Type B pancreatic cell (in vitro differentiated cells): ENCODE data around the gene SCP2. TPM values are rescaled to one million over a fixed set of nuclear protein-coding genes. Genes with fewer than 3 reads are reported as not detected.

Experiments
- DNase-seq: peaks from one replicate; pipeline ENCODE4 v3.0.0; 2021; ENCODE audit warnings: mixed read lengths; ENCODE audit not compliant: unreplicated experiment; ENCODE audit errors: extremely low spot score
- H3K27ac Mint-ChIP-seq: 2 replicates; pipeline ENCODE4 v1.8.0; 2021; ENCODE audit warnings: mild to moderate bottlenecking, mixed read lengths
- H3K27me3 Mint-ChIP-seq: 2 replicates; pipeline ENCODE4 v1.8.0; 2021; ENCODE audit warnings: mixed read lengths
- H3K36me3 Mint-ChIP-seq: 2 replicates; pipeline ENCODE4 v1.8.0; 2021; ENCODE audit warnings: mixed read lengths
- H3K4me1 Mint-ChIP-seq: one replicate; pipeline ENCODE4 v1.8.0; 2021; ENCODE audit warnings: mixed read lengths; ENCODE audit not compliant: unreplicated experiment
- H3K4me3 Mint-ChIP-seq: 2 replicates; pipeline ENCODE4 v1.8.0; 2021; ENCODE audit warnings: mild to moderate bottlenecking, mixed read lengths
- H3K9me3 Mint-ChIP-seq: 2 replicates; pipeline ENCODE4 v1.8.0; 2021; ENCODE audit warnings: mixed read lengths
- total RNA-seq: library from RNA; stranded (reverse); gene quantifications from 2 replicates; pipeline ENCODE4 v1.2.1, GENCODE V29; 2021; ENCODE audit warnings: low replicate concordance
- TF ChIP-seq, protein P1 (sequence below): fragments of 200-600 bp; sonication (generic); conservative IDR thresholded peaks from 2 replicates; pipeline ENCODE4 v1.5.0; 2021; ENCODE audit warnings: antibody characterized with exemption, mild to moderate bottlenecking

Gene SCP2
- total RNA-seq, 1 donor from 2014 or later: 108 TPM

DNA sequence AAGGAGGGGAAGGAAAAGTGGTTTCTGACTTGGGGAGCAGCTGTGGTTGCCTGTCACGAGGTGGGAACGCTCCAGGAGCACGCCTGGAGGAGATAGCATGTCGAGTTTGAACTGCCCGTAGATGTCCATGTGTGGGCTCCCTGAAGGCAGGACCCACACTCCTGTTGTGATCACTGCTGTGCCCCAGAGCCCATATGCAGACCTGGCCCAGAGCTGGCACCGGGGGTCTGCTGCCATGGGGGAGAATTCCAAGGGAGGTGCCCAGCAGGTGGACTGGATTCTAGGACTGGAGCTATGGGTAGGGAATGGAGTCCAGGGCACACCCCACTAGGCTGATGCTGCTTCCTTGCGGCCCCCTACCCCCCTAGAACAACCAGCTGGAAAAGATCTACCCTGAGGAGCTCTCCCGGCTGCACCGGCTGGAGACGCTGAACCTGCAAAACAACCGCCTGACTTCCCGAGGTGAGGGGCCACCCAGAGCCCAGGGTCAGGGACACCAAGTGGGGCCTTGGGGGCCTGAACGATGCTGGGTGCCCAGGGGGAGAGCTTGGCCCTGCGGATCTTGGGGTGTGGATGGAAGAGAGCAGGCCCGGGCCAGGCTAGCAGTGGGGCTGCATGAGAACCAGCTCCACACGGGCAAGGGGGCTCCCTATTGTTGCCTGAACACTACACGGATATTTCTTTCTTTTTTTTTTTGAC, 144.2 kb downstream of the SCP2 start:
- no peak overlapping the region for H3K27ac Mint-ChIP-seq
- H3K9me3 Mint-ChIP-seq: no peaks in the 10 kb centered on the region
- DNase-seq: peak; percentile 64
- H3K4me3 Mint-ChIP-seq: no peak overlapping the region
- H3K36me3 Mint-ChIP-seq: no peaks in the 10 kb centered on the region
- TF ChIP-seq, protein P1, sequence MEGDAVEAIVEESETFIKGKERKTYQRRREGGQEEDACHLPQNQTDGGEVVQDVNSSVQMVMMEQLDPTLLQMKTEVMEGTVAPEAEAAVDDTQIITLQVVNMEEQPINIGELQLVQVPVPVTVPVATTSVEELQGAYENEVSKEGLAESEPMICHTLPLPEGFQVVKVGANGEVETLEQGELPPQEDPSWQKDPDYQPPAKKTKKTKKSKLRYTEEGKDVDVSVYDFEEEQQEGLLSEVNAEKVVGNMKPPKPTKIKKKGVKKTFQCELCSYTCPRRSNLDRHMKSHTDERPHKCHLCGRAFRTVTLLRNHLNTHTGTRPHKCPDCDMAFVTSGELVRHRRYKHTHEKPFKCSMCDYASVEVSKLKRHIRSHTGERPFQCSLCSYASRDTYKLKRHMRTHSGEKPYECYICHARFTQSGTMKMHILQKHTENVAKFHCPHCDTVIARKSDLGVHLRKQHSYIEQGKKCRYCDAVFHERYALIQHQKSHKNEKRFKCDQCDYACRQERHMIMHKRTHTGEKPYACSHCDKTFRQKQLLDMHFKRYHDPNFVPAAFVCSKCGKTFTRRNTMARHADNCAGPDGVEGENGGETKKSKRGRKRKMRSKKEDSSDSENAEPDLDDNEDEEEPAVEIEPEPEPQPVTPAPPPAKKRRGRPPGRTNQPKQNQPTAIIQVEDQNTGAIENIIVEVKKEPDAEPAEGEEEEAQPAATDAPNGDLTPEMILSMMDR: no peak
- no peaks in the 10 kb centered on the region for H3K4me1 Mint-ChIP-seq
- no peaks in the 10 kb centered on the region for H3K27me3 Mint-ChIP-seq

GRCh38 chr1:53071915-53072314, 144.8 kb downstream of the SCP2 start:
- Mint-ChIP-seq H3K27me3 (no peaks in the 10 kb centered on the region), H3K36me3 (no peaks in the 10 kb centered on the region), H3K9me3 (no peaks in the 10 kb centered on the region), H3K4me3 (no peak overlapping the region), H3K27ac (no peak overlapping the region), H3K4me1 (no peaks in the 10 kb centered on the region)
- TF ChIP-seq, protein P1: no peak
- DNase-seq: no peak

DNA sequence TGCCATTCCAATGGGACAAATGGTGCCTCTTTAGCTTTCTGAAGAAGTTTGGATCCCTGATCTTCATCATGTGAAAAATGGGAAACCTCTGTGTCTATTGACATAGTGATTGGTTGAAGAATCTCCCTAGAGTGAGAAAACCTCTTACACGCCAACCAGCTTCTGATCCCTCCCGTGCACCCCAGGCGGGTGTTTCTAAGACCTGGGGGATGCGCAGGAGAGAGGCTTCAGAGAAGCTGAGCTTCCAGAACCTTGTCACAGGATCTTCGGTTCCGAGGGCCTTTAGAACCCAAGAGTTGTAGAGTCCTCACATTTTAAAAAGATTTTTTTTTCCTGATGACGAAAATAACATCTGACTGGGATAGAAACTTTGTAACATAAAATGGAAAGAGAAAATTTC, 146.2 kb downstream of the SCP2 start:
- no peaks in the 10 kb centered on the region for H3K27me3 Mint-ChIP-seq
- no peaks in the 10 kb centered on the region for H3K36me3 Mint-ChIP-seq
- H3K9me3 Mint-ChIP-seq: no peaks in the 10 kb centered on the region
- no peak overlapping the region for H3K27ac Mint-ChIP-seq
- no peak for DNase-seq
- no peaks in the 10 kb centered on the region for H3K4me1 Mint-ChIP-seq
- no peak overlapping the region for H3K4me3 Mint-ChIP-seq
- TF ChIP-seq, protein P1: no peak

- H3K27me3 Mint-ChIP-seq: no peaks in the 10 kb centered on the region
- TF ChIP-seq, protein P1: no peak
- no peaks in the 10 kb centered on the region for H3K36me3 Mint-ChIP-seq
- H3K27ac Mint-ChIP-seq: no peak overlapping the region
- H3K9me3 Mint-ChIP-seq: no peaks in the 10 kb centered on the region
- H3K4me3 Mint-ChIP-seq: no peak overlapping the region
- DNase-seq: peak; percentile 58
- H3K4me1 Mint-ChIP-seq: no peaks in the 10 kb centered on the region
These were observed 146.8 kb downstream of the SCP2 start for GRCh38 chr1:53073868-53074311.

- no peak overlapping the region for H3K4me3 Mint-ChIP-seq
- H3K4me1 Mint-ChIP-seq: no peaks in the 10 kb centered on the region
- H3K9me3 Mint-ChIP-seq: no peaks in the 10 kb centered on the region
- H3K27me3 Mint-ChIP-seq: peaks cover 4% of the 10 kb centered on the region
- no peaks in the 10 kb centered on the region for H3K36me3 Mint-ChIP-seq
- TF ChIP-seq, protein P1: no peak
- no peak overlapping the region for H3K27ac Mint-ChIP-seq
- peak; percentile 42 for DNase-seq
These were observed 147.5 kb downstream of the SCP2 start for GRCh38 chr1:53074313-53075154.
